ENCODE data around the gene LRRC8C.
A peak's percentile ranks its signal among the peaks of the same experiment; 100 is the strongest.
"Not testable (repeated sequence)": the region's sequence is repeated elsewhere in the genome, so short reads cannot be mapped to it uniquely, and the experiment has no call there.

LRRC8C gene

GRCh38 chr1:89632657-89633247 lies at the start of gene LRRC8C:
LRRC8C (plus strand) TSS chr1:89633120; CDS start chr1:89686474, 53,354 bp downstream.
- Mint-ChIP-seq H3K4me3 (peak within 1 kb of the TSS; percentile 91), H3K36me3 (ENCODE audit: low read depth) (peaks cover 68% of the 10 kb centered on the region), H3K27me3 (no peaks in the 10 kb centered on the region), H3K9me3 (no peaks in the 10 kb centered on the region), H3K4me1 (ENCODE audit: low read depth) (peaks cover 73% of the 10 kb centered on the region), H3K27ac (peak within 1 kb of the TSS; percentile 96)
- DNase-seq: peak; percentile 95

- DNase-seq: no peak
- H3K4me1 Mint-ChIP-seq (ENCODE audit: low read depth): peaks cover 92% of the 10 kb centered on the region
- H3K4me3 Mint-ChIP-seq: no peak overlapping the region
- H3K9me3 Mint-ChIP-seq: no peaks in the 10 kb centered on the region
- H3K27ac Mint-ChIP-seq: peak overlapping the region; percentile 35
- H3K36me3 Mint-ChIP-seq (ENCODE audit: low read depth): peaks cover 97% of the 10 kb centered on the region
- no peaks in the 10 kb centered on the region for H3K27me3 Mint-ChIP-seq
Observed at GRCh38 chr1:89584211-89584610, 48.7 kb upstream of the LRRC8C start.

GRCh38 chr1:89584781-89585180 lies 48.1 kb upstream of the LRRC8C start:
- Mint-ChIP-seq H3K36me3 (ENCODE audit: low read depth) (peaks cover 97% of the 10 kb centered on the region), H3K27ac (peak overlapping the region; percentile 35)

GRCh38 chr1:89587729-89588161 lies 45.2 kb upstream of the LRRC8C start:
- H3K4me1 Mint-ChIP-seq (ENCODE audit: low read depth): peaks cover 94% of the 10 kb centered on the region

More at GRCh38 chr1:89584781-89585180, 48.1 kb upstream of the LRRC8C start:
- peaks cover 94% of the 10 kb centered on the region for H3K4me1 Mint-ChIP-seq (ENCODE audit: low read depth)
- no peak for DNase-seq
- H3K4me3 Mint-ChIP-seq: no peak overlapping the region
- H3K27me3 Mint-ChIP-seq: no peaks in the 10 kb centered on the region
- H3K9me3 Mint-ChIP-seq: no peaks in the 10 kb centered on the region

GRCh38 chr1:89588480-89588879 lies 44.4 kb upstream of the LRRC8C start:
- Mint-ChIP-seq H3K4me3 (peak overlapping the region; percentile 38), H3K27ac (peak overlapping the region; percentile 90), H3K4me1 (ENCODE audit: low read depth) (peaks cover 94% of the 10 kb centered on the region), H3K27me3 (no peaks in the 10 kb centered on the region), H3K9me3 (no peaks in the 10 kb centered on the region), H3K36me3 (ENCODE audit: low read depth) (peaks cover 96% of the 10 kb centered on the region)
- no peak for DNase-seq

More at GRCh38 chr1:89587729-89588161, 45.2 kb upstream of the LRRC8C start:
- no peak for DNase-seq
- Mint-ChIP-seq H3K27ac (peak overlapping the region; percentile 90), H3K36me3 (ENCODE audit: low read depth) (peaks cover 96% of the 10 kb centered on the region), H3K9me3 (no peaks in the 10 kb centered on the region), H3K27me3 (no peaks in the 10 kb centered on the region), H3K4me3 (no peak overlapping the region)

- Mint-ChIP-seq H3K27me3 (no peaks in the 10 kb centered on the region), H3K36me3 (ENCODE audit: low read depth) (peaks cover 95% of the 10 kb centered on the region), H3K27ac (peak overlapping the region; percentile 91), H3K4me3 (no peak overlapping the region), H3K4me1 (ENCODE audit: low read depth) (peaks cover 92% of the 10 kb centered on the region), H3K9me3 (no peaks in the 10 kb centered on the region)
- DNase-seq: no peak
Observed at GRCh38 chr1:89589515-89589914, 43.4 kb upstream of the LRRC8C start.

GRCh38 chr1:89590341-89591080 lies 42.4 kb upstream of the LRRC8C start:
- Mint-ChIP-seq H3K9me3 (no peaks in the 10 kb centered on the region), H3K27ac (peak overlapping the region; percentile 91), H3K27me3 (no peaks in the 10 kb centered on the region), H3K4me3 (no peak overlapping the region), H3K36me3 (ENCODE audit: low read depth) (peaks cover 94% of the 10 kb centered on the region), H3K4me1 (ENCODE audit: low read depth) (peaks cover 89% of the 10 kb centered on the region)
- DNase-seq: no peak

- Mint-ChIP-seq H3K27ac (peak overlapping the region; percentile 72), H3K4me1 (ENCODE audit: low read depth) (peaks cover 88% of the 10 kb centered on the region), H3K4me3 (peak overlapping the region; percentile 12), H3K36me3 (ENCODE audit: low read depth) (peaks cover 94% of the 10 kb centered on the region)
- not testable (repeated sequence) for H3K27me3 Mint-ChIP-seq, DNase-seq, H3K9me3 Mint-ChIP-seq
Observed at GRCh38 chr1:89592861-89593302, 40.0 kb upstream of the LRRC8C start.

- Mint-ChIP-seq H3K4me1 (ENCODE audit: low read depth) (peaks cover 89% of the 10 kb centered on the region), H3K36me3 (ENCODE audit: low read depth) (peaks cover 94% of the 10 kb centered on the region), H3K4me3 (no peak overlapping the region), H3K27me3 (no peaks in the 10 kb centered on the region), H3K27ac (peak overlapping the region; percentile 18), H3K9me3 (no peaks in the 10 kb centered on the region)
- DNase-seq: no peak
Observed at GRCh38 chr1:89594096-89594740, 38.7 kb upstream of the LRRC8C start.

- H3K27ac Mint-ChIP-seq: peak overlapping the region; percentile 16
Observed at GRCh38 chr1:89596698-89597097, 36.2 kb upstream of the LRRC8C start.

GRCh38 chr1:89598450-89599331 lies 34.2 kb upstream of the LRRC8C start:
- Mint-ChIP-seq H3K4me1 (ENCODE audit: low read depth) (peaks cover 89% of the 10 kb centered on the region), H3K36me3 (ENCODE audit: low read depth) (peaks cover 84% of the 10 kb centered on the region), H3K9me3 (no peaks in the 10 kb centered on the region), H3K4me3 (no peak overlapping the region), H3K27ac (peak overlapping the region; percentile 100), H3K27me3 (no peaks in the 10 kb centered on the region)
- no peak for DNase-seq

More at GRCh38 chr1:89596698-89597097, 36.2 kb upstream of the LRRC8C start:
- DNase-seq: no peak
- H3K9me3 Mint-ChIP-seq: no peaks in the 10 kb centered on the region
- no peaks in the 10 kb centered on the region for H3K27me3 Mint-ChIP-seq
- peaks cover 89% of the 10 kb centered on the region for H3K4me1 Mint-ChIP-seq (ENCODE audit: low read depth)
- H3K4me3 Mint-ChIP-seq: no peak overlapping the region
- peaks cover 89% of the 10 kb centered on the region for H3K36me3 Mint-ChIP-seq (ENCODE audit: low read depth)

- no peak for DNase-seq
- Mint-ChIP-seq H3K4me3 (no peak overlapping the region), H3K4me1 (ENCODE audit: low read depth) (peaks cover 90% of the 10 kb centered on the region), H3K27me3 (no peaks in the 10 kb centered on the region), H3K9me3 (no peaks in the 10 kb centered on the region), H3K27ac (peak overlapping the region; percentile 100), H3K36me3 (ENCODE audit: low read depth) (peaks cover 80% of the 10 kb centered on the region)
Observed at GRCh38 chr1:89599332-89599630, 33.6 kb upstream of the LRRC8C start.

- no peak overlapping the region for H3K4me3 Mint-ChIP-seq
- peaks cover 95% of the 10 kb centered on the region for H3K4me1 Mint-ChIP-seq (ENCODE audit: low read depth)
- H3K36me3 Mint-ChIP-seq (ENCODE audit: low read depth): peaks cover 79% of the 10 kb centered on the region
- H3K27ac Mint-ChIP-seq: peak overlapping the region; percentile 100
- no peaks in the 10 kb centered on the region for H3K9me3 Mint-ChIP-seq
- H3K27me3 Mint-ChIP-seq: no peaks in the 10 kb centered on the region
- DNase-seq: no peak
Observed at GRCh38 chr1:89600451-89601224, 32.3 kb upstream of the LRRC8C start.
